SU-DHL-6 (cell line): ENCODE results near the gene SEC11C.

Source experiments
- EZH2phosphoT487 ChIP-seq: fragments of 200-600 bp; sonication (generic), shearing (Covaris generic); conservative IDR thresholded peaks from 2 replicates; pipeline ENCODE4 v1.6.1; 2018; ENCODE audit warnings: mild to moderate bottlenecking, antibody characterized with exemption, low read length, moderate library complexity, mixed read lengths
- TF ChIP-seq, protein P1 (sequence below): fragments of 200-600 bp; sonication (generic); IDR thresholded peaks from one replicate; pipeline ENCODE4 v1.5.1; 2017; ENCODE audit warnings: antibody characterized with exemption, mild to moderate bottlenecking, low read length, moderate library complexity; ENCODE audit not compliant: insufficient read depth, poor library complexity, severe bottlenecking

DNA sequence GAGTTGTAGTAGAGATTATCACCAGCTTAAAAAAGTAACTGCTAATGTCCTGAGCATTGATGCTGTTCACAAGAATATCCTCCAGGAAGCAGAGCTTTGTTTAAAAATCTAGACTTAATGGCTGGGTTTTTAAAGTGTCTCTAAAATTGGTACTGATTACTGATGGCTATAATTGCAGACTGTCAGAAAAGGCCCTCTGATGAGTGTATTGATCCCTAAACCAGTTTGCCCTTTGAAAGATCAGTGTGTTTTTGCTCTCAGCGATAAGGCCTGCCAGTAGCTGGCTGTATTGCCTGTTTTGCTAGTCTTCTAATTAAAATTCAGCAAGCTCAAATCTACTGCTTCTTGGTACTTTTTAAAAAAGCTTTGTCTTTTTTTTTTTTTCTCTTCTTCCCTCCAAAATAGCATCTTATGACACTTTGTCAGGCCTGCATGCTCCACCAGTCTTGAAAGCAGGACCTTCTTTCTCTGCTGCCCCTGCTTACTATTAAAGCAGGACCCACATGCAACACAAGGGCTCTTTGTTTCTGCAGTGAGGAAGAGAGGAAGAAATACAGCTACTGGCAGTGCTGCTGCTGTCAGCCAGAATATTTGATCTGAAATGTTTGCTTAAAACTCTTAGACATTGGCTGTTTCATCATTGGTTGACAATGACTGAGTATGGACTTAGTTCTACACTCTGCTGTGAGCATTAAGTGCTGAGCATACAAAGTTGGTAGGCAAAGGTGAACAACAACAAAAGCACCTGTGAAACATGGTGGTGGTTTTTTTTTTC, 1.8 kb downstream of the SEC11C start:
- TF ChIP-seq, protein P1, sequence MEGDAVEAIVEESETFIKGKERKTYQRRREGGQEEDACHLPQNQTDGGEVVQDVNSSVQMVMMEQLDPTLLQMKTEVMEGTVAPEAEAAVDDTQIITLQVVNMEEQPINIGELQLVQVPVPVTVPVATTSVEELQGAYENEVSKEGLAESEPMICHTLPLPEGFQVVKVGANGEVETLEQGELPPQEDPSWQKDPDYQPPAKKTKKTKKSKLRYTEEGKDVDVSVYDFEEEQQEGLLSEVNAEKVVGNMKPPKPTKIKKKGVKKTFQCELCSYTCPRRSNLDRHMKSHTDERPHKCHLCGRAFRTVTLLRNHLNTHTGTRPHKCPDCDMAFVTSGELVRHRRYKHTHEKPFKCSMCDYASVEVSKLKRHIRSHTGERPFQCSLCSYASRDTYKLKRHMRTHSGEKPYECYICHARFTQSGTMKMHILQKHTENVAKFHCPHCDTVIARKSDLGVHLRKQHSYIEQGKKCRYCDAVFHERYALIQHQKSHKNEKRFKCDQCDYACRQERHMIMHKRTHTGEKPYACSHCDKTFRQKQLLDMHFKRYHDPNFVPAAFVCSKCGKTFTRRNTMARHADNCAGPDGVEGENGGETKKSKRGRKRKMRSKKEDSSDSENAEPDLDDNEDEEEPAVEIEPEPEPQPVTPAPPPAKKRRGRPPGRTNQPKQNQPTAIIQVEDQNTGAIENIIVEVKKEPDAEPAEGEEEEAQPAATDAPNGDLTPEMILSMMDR: no peak
- no peak for TF ChIP-seq EZH2phosphoT487
